ENCODE measurements around the gene NMU. TPM values are rescaled to one million over a fixed set of nuclear protein-coding genes. Genes with fewer than 3 reads are reported as not detected.

NMU gene
- total and polyA plus RNA-seq, 9 of the 15 experiments (the other 6 are each of a cell fraction or from before 2014, with no cell fraction given): 73.8 to 846 (median 599) TPM

DNA sequence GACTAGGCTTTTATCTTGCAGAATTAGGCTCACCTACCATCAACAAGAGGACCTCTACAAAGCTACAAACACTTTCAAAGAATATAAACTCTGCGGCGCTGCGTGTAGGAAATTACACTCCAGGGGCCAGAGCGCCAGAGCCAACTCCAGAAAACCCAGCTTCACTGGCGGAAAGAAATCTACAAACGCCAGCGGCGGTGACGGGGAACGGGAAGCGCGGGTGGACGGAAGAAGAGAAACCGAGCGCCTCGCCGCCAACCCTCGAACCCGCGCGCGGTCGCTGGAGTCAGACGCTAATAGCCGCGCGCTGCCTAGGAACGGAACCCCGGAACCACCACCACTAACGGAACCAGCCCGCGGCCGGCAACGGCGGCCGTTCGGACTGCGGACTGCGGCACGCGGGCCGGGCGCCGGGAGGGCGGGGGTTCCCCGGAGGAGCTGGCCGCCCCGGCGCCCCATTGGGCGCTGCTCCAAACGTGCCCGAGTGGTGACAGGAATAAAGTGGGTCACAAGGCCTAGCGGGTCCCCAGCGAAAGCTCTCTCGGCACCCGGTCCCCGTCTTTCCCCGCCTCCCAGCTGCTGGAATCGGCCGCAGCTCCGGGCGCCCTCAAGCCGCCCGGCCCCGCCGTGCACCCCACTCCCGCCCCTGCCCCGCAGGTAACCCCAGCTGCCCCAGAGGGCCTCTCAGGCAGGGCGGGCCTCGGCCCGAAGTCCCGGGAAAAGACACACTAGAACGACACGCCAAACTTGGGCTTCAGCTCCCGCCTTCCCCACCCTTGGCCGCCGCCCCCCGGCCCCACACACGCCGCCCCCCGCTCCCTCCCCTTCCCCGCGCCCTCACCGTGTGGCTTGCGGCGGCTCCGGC, 90.2 kb downstream of the NMU start (continued):
- TF ChIP-seq MEIS2 (IDR thresholded peaks at IDR 0.05; ENCODE audit: partially characterized antibody) (peak; percentile 32), GTF2B (IDR thresholded peaks at IDR 0.05; ENCODE audit: extremely low read depth, insufficient read length) (no peak), PPARD (CRISPR knock-in tag; IDR thresholded peaks at IDR 0.05) (no peak), TOE1 (IDR thresholded peaks at IDR 0.05; ENCODE audit: borderline replicate concordance) (peak; percentile 39; the same call in 1 of the 2 replicates), TOE1 (CRISPR knock-in tag; IDR thresholded peaks at IDR 0.05; ENCODE audit: borderline replicate concordance, low read depth) (no peak), ZNF408 (CRISPR knock-in tag; IDR thresholded peaks at IDR 0.05; ENCODE audit: low read depth) (no peak), ZNF165 (CRISPR knock-in tag; IDR thresholded peaks at IDR 0.05; ENCODE audit: borderline replicate concordance) (no peak), TAF15 (IDR thresholded peaks at IDR 0.05; ENCODE audit: low read depth, low read length) (no peak), JUN (IDR thresholded peaks at IDR 0.05; ENCODE audit: borderline replicate concordance, low read depth, low read length) (no peak), JUN (CRISPR knock-in tag; IDR thresholded peaks at IDR 0.05; ENCODE audit: borderline replicate concordance) (no peak), ZNF253 (CRISPR knock-in tag; conservative IDR thresholded peaks at IDR 0.05) (no peak), BRF2 (IDR thresholded peaks at IDR 0.05; ENCODE audit: borderline replicate concordance, insufficient read depth, insufficient read length) (no peak), PRMT5 (CRISPR knock-in tag; IDR thresholded peaks at IDR 0.05) (no peak), CHD1 (IDR thresholded peaks at IDR 0.05; ENCODE audit: low read length) (peak; percentile 79), HNRNPUL1 (IDR thresholded peaks at IDR 0.05; ENCODE audit: low read length) (no peak), OTX1 (CRISPR knock-in tag; IDR thresholded peaks at IDR 0.05) (no peak), ZBTB43 (CRISPR knock-in tag; IDR thresholded peaks at IDR 0.05) (no peak), CTBP1 (IDR thresholded peaks at IDR 0.05; ENCODE audit: borderline replicate concordance) (peak; percentile 89), HNRNPLL (IDR thresholded peaks at IDR 0.05; ENCODE audit: low read depth, low read length, poor library complexity, severe bottlenecking) (peak; percentile 84)
- TF ChIP-seq, protein P1, sequence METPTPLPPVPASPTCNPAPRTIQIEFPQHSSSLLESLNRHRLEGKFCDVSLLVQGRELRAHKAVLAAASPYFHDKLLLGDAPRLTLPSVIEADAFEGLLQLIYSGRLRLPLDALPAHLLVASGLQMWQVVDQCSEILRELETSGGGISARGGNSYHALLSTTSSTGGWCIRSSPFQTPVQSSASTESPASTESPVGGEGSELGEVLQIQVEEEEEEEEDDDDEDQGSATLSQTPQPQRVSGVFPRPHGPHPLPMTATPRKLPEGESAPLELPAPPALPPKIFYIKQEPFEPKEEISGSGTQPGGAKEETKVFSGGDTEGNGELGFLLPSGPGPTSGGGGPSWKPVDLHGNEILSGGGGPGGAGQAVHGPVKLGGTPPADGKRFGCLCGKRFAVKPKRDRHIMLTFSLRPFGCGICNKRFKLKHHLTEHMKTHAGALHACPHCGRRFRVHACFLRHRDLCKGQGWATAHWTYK (CRISPR knock-in tag; IDR thresholded peaks at IDR 0.05): no peak
- TF ChIP-seq, protein P2, sequence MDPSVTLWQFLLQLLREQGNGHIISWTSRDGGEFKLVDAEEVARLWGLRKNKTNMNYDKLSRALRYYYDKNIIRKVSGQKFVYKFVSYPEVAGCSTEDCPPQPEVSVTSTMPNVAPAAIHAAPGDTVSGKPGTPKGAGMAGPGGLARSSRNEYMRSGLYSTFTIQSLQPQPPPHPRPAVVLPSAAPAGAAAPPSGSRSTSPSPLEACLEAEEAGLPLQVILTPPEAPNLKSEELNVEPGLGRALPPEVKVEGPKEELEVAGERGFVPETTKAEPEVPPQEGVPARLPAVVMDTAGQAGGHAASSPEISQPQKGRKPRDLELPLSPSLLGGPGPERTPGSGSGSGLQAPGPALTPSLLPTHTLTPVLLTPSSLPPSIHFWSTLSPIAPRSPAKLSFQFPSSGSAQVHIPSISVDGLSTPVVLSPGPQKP (CRISPR knock-in tag; IDR thresholded peaks at IDR 0.05): no peak

Data from K562 (cell line).